Measurements from ENCODE around the gene PCP4. TPM values are rescaled to one million over a fixed set of nuclear protein-coding genes. Genes with fewer than 3 reads are reported as not detected.

Gene PCP4
- total RNA-seq, 1 experiment from 2014 or later = not detected

GRCh38 chr21:39822042-39822441 lies 45.2 kb upstream of the PCP4 start:
- POLR2A ChIA-PET = no interaction called here
- no peaks in the 10 kb centered on the region for H3K4me1 ChIP-seq (ENCODE audit: control insufficient read depth, insufficient read depth, low read length)
- ATAC-seq = no peak
- TF ChIP-seq POLR2AphosphoS5 (IDR thresholded peaks at IDR 0.05; ENCODE audit: low read depth, low read length) (no peak), REST (IDR thresholded peaks at IDR 0.05; ENCODE audit: insufficient read depth in 1 of 2, low read depth in 2 of 2, low read length in 1 of 2) (no peak), CTCF (IDR thresholded peaks at IDR 0.05) (no peak), TCF7L2 (IDR thresholded peaks at IDR 0.05; ENCODE audit: low read depth, low read length) (no peak)
- no TSS peak for BruUV-seq (replicated peaks)
- H3K4me3 ChIP-seq (ENCODE audit: low read depth in 2 of 2, low read length in 2 of 2) = no peak overlapping the region
- H3K36me3 ChIP-seq (ENCODE audit: control insufficient read depth, insufficient read depth, low read length) = no peaks in the 10 kb centered on the region
- in situ Hi-C loops (cut with HindIII; ENCODE audit: low pct_unique_long_range_greater_than_20kb, low sequenced_read_pairs) (no loop called here), intact Hi-C loops (cut with micrococcal nuclease; ENCODE audit: unreplicated experiment) (no loop called here)
- no peaks in the 10 kb centered on the region; the same call in 1 of the 2 replicates for H3K27me3 ChIP-seq (ENCODE audit: control insufficient read depth, insufficient read depth, low read length)
- H3K9me3 ChIP-seq (ENCODE audit: control insufficient read depth, insufficient read depth, low read depth, low read length) = no peaks in the 10 kb centered on the region
- H3K27ac ChIP-seq (ENCODE audit: low read length) = no peak overlapping the region
- CTCF ChIA-PET = no interaction called here
- DNase-seq (ENCODE audit: low read depth, low spot score) = no peak

GRCh38 chr21:39825250-39825649 lies 42.0 kb upstream of the PCP4 start:
- H3K36me3 ChIP-seq (ENCODE audit: control insufficient read depth, insufficient read depth, low read length) = no peaks in the 10 kb centered on the region
- DNase-seq (ENCODE audit: low read depth, low spot score) = no peak
- ATAC-seq = no peak
- in situ Hi-C loops (cut with HindIII; ENCODE audit: low pct_unique_long_range_greater_than_20kb, low sequenced_read_pairs) = no loop called here
- no peaks in the 10 kb centered on the region for H3K4me1 ChIP-seq (ENCODE audit: control insufficient read depth, insufficient read depth, low read length)
- H3K27me3 ChIP-seq (ENCODE audit: control insufficient read depth, insufficient read depth, low read length) = no peaks in the 10 kb centered on the region; the same call in 1 of the 2 replicates
- ChIA-PET POLR2A (no interaction called here), CTCF (no interaction called here)
- no TSS peak for BruUV-seq (replicated peaks)
- no peaks in the 10 kb centered on the region for H3K9me3 ChIP-seq (ENCODE audit: control insufficient read depth, insufficient read depth, low read depth, low read length)
- intact Hi-C loops (cut with micrococcal nuclease; ENCODE audit: unreplicated experiment) = no loop called here
- TF ChIP-seq CTCF (IDR thresholded peaks at IDR 0.05) (no peak), TCF7L2 (IDR thresholded peaks at IDR 0.05; ENCODE audit: low read depth, low read length) (no peak), REST (IDR thresholded peaks at IDR 0.05; ENCODE audit: insufficient read depth in 1 of 2, low read depth in 2 of 2, low read length in 1 of 2) (no peak), POLR2AphosphoS5 (IDR thresholded peaks at IDR 0.05; ENCODE audit: low read depth, low read length) (no peak), SIN3A (IDR thresholded peaks at IDR 0.05; ENCODE audit: borderline replicate concordance, insufficient read depth, low read depth, low read length) (no peak)
- no peak overlapping the region for H3K27ac ChIP-seq (ENCODE audit: low read length)
- no peak overlapping the region for H3K4me3 ChIP-seq (ENCODE audit: low read depth in 2 of 2, low read length in 2 of 2)
